NB4 (cell line): Measurements from ENCODE around the gene FREM1.

Source experiments
- DNase-seq: peaks from one replicate; pipeline ENCODE4 v3.0.0; 2010; ENCODE audit warnings: low read depth
- H3K4me3 ChIP-seq: one replicate; pipeline ENCODE4 v1.5.1; 2011; ENCODE audit warnings: mild to moderate bottlenecking, low read depth, low read length, moderate library complexity
- CTCF ChIP-seq: IDR thresholded peaks from one replicate; pipeline ENCODE4 v1.5.1; 2012; ENCODE audit warnings: low read depth, low read length
- MAX ChIP-seq: IDR thresholded peaks from 2 replicates; pipeline ENCODE4 v1.6.1; 2011; ENCODE audit warnings: low read depth, low read length
- MYC ChIP-seq: IDR thresholded peaks from 2 replicates; pipeline ENCODE4 v1.6.1; 2011; ENCODE audit warnings: low read depth, low read length
- POLR2A ChIP-seq: IDR thresholded peaks from 2 replicates; pipeline ENCODE4 v1.6.1; 2011; ENCODE audit warnings: mild to moderate bottlenecking; ENCODE audit not compliant: insufficient read length; ENCODE audit errors: extremely low read depth

FREM1 gene

DNA sequence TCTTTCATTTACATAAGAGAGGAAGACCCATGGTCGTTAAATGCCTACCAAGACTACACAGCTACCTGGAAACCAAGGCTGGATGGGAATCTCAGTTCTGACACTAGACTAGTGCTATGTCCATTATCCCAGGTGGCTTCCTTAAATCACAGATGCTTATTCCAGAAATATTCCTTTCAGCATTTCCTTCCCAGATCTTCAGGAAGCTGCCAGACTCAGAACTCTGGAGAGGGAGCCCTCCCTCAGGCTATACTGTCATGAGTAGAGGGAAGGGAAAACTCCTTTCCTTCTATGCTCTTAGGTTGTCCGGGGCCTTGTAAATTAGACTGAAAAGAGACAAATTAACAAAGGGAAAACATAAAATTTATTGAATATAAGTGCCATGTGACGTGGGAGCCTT, 20.8 kb downstream of the FREM1 start:
- no peak overlapping the region for H3K4me3 ChIP-seq
- no peak for TF ChIP-seq CTCF
- no peak for TF ChIP-seq MYC
- DNase-seq = no peak

DNA sequence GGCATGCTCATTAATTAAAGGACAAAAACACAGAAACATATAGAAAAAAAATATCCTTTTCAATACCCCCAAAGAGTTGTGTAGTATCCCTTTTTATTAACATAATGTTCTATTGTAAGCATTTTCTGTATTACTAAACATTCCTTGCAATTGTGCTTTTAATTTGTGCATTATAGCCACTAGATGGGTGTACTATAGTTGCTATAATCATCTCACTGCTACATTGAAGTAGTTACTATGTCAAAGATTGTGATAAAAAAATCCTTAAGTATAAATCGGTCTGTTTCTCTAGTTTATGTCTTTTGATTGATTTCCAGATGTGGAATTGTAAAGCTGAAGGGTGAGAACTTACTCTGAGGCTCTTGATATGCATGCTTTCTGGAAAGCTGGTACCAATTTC, 21.4 kb downstream of the FREM1 start:
- DNase-seq = no peak
- no peak overlapping the region for H3K4me3 ChIP-seq
- no peak for TF ChIP-seq CTCF
- TF ChIP-seq MAX = no peak
- TF ChIP-seq POLR2A = no peak
- TF ChIP-seq MYC = no peak

- H3K4me3 ChIP-seq = no peak overlapping the region
Observed at GRCh38 chr9:14888272-14888671, 22.0 kb downstream of the FREM1 start.

GRCh38 chr9:14887149-14887548, 23.1 kb downstream of the FREM1 start:
- no peak for TF ChIP-seq MYC
- TF ChIP-seq CTCF = no peak
- no peak for TF ChIP-seq POLR2A
- no peak for TF ChIP-seq MAX
- no peak for DNase-seq
- no peak overlapping the region for H3K4me3 ChIP-seq

More at GRCh38 chr9:14888272-14888671, 22.0 kb downstream of the FREM1 start:
- DNase-seq = no peak
- TF ChIP-seq CTCF = no peak
- TF ChIP-seq MAX = no peak
- TF ChIP-seq POLR2A = no peak
- no peak for TF ChIP-seq MYC

GRCh38 chr9:14883310-14883944, 26.8 kb downstream of the FREM1 start:
- TF ChIP-seq MYC = no peak
- no peak for TF ChIP-seq CTCF
- TF ChIP-seq POLR2A = no peak
- TF ChIP-seq MAX = no peak
- H3K4me3 ChIP-seq = no peak overlapping the region
- DNase-seq = no peak

DNA sequence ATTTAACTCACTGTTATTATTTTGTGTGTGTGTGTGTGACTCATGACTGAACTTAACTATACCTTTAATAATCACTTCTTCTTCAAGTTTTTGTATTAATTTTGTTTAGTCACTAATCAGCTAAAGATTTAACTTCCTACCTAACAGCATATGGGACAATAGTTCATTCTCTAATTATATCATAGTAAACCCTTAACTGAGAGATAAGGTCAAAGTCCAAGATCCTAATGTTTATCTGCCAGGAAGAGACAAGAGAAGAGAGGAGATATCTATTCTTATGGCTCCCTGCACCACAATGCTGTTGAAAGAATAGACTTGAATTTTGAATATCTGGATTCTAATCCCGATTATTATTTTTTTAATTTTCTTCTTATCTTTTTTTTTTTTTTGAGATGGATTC, 28.1 kb downstream of the FREM1 start:
- no peak for DNase-seq
- no peak overlapping the region for H3K4me3 ChIP-seq
- TF ChIP-seq MAX = no peak
- no peak for TF ChIP-seq MYC
- no peak for TF ChIP-seq CTCF
- no peak for TF ChIP-seq POLR2A
